HG03060 (cell line): Measurements from ENCODE around the gene COPE.

ENCODE experiments used
- ATAC-seq: cut with Tn5 transposase; IDR thresholded peaks from one replicate; pipeline ENCODE4 v1.9.1; 2021; ENCODE audit warnings: low read depth, moderate number of reproducible peaks; ENCODE audit not compliant: unreplicated experiment

The COPE gene

GRCh38 chr19:18869781-18870530 lies 49.2 kb downstream of the COPE start:
- ATAC-seq: no peak

GRCh38 chr19:18869023-18869618 lies 50.1 kb downstream of the COPE start:
- no peak for ATAC-seq

DNA sequence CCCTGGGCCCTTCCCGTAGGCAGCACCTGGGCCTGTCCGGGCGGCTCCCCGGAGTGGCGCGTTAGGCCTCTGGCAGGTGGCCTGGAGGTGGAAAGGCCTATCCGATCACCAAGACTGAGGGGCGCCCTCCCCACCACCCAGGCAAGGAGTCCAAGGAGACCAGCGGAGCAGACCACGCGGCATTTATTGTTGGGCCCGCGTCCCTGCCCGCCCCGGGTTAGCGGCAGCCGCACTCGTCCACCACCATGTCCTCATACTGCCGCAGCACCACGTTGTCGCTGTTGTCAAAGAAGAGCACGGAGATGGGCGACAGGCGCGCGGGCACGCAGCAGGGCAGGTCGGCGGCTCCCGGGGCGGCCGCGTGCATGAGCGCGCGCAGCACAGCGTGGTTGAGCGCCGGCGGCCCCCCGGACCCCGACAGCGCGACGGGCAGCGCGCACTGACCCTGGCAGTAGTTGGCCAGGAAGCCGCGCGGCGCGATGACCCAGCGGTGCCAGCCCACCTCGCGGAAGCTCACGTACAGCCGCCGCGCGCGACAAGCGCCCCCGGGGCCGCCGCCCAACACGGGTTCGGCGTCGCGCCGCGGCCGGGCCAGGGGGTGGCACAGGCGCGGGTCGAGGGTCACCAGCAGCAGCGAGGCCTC lies 50.7 kb downstream of the COPE start:
- no peak for ATAC-seq

GRCh38 chr19:18867751-18868150 lies 51.4 kb downstream of the COPE start:
- no peak for ATAC-seq

DNA sequence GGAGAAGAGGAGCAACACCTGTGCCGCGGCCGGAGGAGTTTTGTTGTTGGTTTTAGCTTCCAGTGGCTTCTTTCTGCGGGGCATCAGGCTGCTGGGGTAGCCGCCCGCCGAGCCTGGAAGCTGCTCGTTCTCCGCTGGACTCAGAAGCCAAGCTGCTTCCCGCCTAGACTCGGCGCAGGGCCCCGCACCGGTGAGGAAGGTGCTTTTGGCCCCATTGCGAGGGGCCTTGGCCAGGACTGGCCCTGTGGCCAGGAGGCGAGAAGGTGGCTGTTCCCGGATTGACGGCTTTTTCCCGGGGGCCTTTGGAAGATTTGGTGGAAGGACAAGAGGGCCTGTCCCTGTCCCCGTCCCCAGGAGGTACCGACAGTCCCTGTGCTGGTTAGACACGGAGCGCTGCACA lies 52.0 kb downstream of the COPE start:
- no peak for ATAC-seq

GRCh38 chr19:18866800-18867123 lies 52.4 kb downstream of the COPE start:
- no peak for ATAC-seq

GRCh38 chr19:18865973-18866799 lies 53.0 kb downstream of the COPE start:
- ATAC-seq: no peak

DNA sequence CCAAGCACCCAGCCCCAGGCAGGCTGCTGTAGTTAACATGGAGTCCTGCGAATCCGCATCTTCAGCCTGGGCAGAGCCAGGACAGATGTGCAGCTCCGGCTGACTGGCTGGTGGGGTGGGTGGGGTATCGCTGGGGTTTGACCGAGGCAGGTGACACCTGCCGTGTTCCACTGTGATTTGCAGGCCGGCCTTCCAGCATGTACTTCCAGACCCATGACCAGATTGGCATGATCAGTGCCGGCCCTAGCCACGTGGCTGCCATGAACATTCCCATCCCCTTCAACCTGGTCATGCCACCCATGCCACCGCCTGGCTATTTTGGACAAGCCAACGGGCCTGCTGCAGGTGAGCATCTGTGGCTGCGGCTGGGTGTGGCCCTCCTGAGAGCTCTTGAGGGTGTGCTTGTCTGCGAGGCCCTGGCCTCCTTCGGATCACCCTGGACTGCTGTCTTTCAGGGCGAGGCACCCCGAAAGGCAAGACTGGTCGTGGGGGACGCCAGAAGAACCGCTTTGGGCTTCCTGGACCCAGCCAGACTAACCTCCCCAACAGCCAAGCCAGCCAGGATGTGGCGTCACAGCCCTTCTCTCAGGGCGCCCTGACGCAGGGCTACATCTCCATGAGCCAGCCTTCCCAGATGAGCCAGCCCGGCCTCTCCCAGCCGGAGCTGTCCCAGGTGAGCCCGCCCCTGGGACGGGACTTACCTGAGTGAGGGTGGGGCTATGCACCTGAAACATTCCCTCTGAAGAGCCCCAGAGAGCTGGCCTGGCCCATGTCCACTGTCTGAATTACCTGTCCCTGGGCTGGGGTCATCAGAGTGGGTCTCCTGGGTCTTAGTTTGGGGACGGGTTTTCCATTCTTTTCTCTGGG lies 53.8 kb downstream of the COPE start:
- ATAC-seq: no peak

GRCh38 chr19:18863843-18864362 lies 55.3 kb downstream of the COPE start:
- no peak for ATAC-seq

GRCh38 chr19:18862976-18863842 lies 56.0 kb downstream of the COPE start:
- ATAC-seq: no peak

DNA sequence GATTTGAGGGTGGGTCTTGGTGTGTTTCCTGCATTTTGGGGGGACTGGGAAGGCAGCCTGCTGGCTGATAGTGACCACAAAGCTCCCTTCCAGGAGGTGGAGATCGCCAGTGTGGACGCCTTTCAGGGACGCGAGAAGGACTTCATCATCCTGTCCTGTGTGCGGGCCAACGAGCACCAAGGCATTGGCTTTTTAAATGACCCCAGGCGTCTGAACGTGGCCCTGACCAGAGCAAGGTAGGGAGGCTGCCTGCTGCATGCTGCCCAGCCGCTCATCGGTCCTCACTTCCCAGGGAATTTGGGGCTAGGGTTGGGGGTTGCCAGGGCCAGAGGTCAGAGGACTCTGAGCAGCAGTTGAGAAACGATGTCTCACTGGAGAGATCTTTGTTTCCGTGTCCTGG lies 57.3 kb downstream of the COPE start:
- no peak for ATAC-seq

DNA sequence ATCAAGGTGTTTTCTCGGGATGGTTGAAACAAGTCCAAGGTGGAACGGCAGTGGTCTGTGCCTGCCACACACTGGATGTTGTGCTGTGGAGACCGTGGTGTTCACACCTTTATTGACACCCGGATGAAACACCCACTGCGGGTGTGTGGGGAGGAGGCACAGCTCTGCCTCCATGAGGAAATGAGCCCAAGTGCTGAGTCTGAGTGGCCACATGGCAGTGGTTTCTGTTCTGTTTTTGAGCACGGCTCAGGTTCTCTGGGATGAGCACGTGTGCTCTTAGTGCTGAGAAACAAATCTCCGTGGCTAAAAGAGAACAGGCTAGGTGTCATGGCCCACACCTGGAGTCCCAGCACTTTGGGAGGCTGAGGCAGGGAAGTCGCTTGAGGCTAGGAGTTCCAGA lies 58.0 kb downstream of the COPE start:
- ATAC-seq: no peak

GRCh38 chr19:18860725-18861124 lies 58.5 kb downstream of the COPE start:
- no peak for ATAC-seq

GRCh38 chr19:18860302-18860700 lies 58.9 kb downstream of the COPE start:
- ATAC-seq: no peak

DNA sequence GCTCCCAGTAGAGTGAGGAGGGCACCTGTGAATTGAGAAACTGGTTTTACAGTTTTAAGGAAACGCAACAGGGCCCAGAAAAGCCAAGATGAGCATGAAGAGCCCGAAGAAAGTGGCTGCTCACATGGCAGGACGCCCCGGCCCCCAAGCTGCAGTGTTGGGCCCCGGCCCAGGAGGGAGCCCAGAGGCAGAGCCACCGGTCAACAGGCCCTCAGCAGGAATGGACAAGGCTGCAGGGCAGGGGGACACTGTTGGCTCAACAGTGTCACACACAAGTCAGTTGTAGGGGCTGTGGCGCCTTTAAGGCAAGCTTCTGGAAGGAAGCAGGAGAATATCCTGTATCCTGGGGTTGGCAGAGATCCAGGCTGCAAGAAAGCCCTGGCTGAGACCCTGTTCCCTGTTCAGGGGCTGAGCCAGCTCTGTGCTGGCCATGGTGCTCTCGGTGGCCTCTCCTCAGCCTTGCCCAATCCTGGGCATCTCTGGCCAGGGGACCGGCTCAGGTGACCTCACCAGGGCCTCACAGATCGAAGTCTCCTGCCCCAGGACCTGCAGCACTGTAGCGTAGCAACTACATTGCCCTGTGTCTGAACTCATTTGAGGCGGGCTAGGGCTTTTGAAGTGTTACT lies 59.4 kb downstream of the COPE start:
- ATAC-seq: no peak

DNA sequence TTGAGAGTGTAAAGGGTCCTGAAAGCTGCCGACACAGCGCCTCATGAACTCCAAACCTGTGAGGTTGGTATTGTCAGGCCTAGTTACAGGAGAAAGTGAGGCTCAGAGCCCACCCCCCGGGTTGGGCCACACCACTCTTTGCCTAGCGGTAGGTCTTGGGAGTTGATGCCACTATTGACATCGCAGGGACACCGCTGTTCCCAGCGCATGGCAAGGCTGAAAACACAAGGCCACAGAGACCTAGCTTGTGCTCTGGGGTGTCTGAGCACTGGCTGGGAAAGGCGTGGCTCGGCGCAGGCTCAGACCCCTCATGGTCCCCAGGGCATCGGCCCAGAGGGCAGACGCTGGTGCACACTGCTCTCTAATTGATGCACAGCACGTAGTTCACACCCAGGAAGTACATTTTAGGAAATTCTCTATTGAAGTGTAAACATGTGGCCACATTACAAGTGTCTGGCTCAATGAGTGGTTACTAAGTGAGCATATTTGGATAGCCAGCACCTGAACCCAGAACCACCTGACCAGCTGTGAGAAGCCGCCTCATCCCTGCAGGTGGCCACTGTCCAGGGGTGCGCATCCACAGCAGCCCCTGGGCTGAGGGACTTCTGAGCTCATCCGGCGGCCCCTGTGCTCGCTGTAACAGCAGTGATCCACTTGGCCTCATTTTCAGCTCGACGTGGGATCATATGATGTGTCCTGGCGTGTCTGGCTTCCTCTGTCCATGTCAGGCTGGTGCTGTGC lies 60.1 kb downstream of the COPE start:
- no peak for ATAC-seq

DNA sequence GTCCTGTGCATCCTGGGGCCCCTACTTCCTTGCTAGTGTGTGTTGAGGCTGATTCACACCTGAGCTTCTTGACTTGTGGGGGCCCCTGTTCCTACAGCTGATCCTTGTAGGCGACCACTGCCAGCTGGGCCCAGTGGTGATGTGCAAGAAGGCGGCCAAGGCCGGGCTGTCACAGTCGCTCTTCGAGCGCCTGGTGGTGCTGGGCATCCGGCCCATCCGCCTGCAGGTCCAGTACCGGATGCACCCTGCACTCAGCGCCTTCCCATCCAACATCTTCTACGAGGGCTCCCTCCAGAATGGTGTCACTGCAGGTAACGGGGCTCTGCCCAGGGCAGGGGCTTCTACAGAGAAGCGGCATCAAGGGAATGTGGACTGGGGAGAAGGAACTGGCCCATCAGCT lies 62.0 kb downstream of the COPE start:
- no peak for ATAC-seq
